ENCODE data around the gene NOTCH1.

GRCh38 chr9:136594492-136594891 lies 48.6 kb upstream of the NOTCH1 start:
- no peak for TF ChIP-seq CTCF (conservative IDR thresholded peaks at IDR 0.05)
- no peak for TF ChIP-seq ZFX (IDR thresholded peaks at IDR 0.05)

Data from C4-2B (cell line).